CD4-positive, CD25-positive, alpha-beta regulatory T cell (primary cell): ENCODE results near the gene HDAC8. TPM values are rescaled to one million over a fixed set of nuclear protein-coding genes. Genes with fewer than 3 reads are reported as not detected.

ENCODE experiments used
- ATAC-seq, 2 donors: fragments of 150-1000 bp; cut with Tn5 transposase; one replicate each; pipeline ENCODE4 v1.10.0; 2021; ENCODE audit warnings: low read depth in 2 of 2, moderate number of reproducible peaks in 2 of 2, moderate library complexity in 1 of 2
- DNase-seq, 3 donors: peaks; one replicate each; pipeline versions ENCODE4 v3.0.0 to v3.0.0-alpha.2; 2012 to 2022; ENCODE audit warnings: mixed read lengths in 1 of 3
- H3K27ac ChIP-seq: one replicate; pipeline ENCODE4 v1.7.0; 2013; ENCODE audit warnings: mild to moderate bottlenecking, low read length; ENCODE audit not compliant: insufficient read depth, poor library complexity, severe bottlenecking
- H3K27me3 ChIP-seq: one replicate; pipeline ENCODE4 v1.7.0; 2013; ENCODE audit warnings: low read length; ENCODE audit not compliant: control insufficient read depth, insufficient read depth
- H3K36me3 ChIP-seq: one replicate; pipeline ENCODE4 v1.7.0; 2013; ENCODE audit warnings: mild to moderate bottlenecking, low read length, moderate library complexity; ENCODE audit not compliant: control insufficient read depth, insufficient read depth
- H3K4me1 ChIP-seq: 2 replicates; pipeline ENCODE4 v1.7.0; 2013; ENCODE audit warnings: mild to moderate bottlenecking, low read length; ENCODE audit not compliant: insufficient read depth, control insufficient read depth, poor library complexity, severe bottlenecking
- H3K4me3 ChIP-seq: one replicate; pipeline ENCODE4 v1.7.0; 2013; ENCODE audit warnings: low read depth, mild to moderate bottlenecking, low read length, moderate library complexity
- H3K9me3 ChIP-seq, 2 experiments: 1 replicate in 1 of 2; 2 replicates in 1 of 2; pipeline ENCODE4 v1.7.0; 2013; ENCODE audit warnings: low read length in 2 of 2, mild to moderate bottlenecking in 1 of 2, moderate library complexity in 1 of 2; ENCODE audit not compliant: control insufficient read depth in 2 of 2
- H3K27ac Mint-ChIP-seq, 3 donors: one replicate each; pipeline ENCODE4 v1.8.0; 2020 to 2022; ENCODE audit warnings: mild to moderate bottlenecking in 3 of 3, mixed read lengths in 3 of 3, moderate library complexity in 2 of 3
- H3K27me3 Mint-ChIP-seq: one replicate; pipeline ENCODE4 v1.8.0; 2022; ENCODE audit warnings: mild to moderate bottlenecking, mixed read lengths
- H3K36me3 Mint-ChIP-seq: one replicate; pipeline ENCODE4 v1.8.0; 2020; ENCODE audit warnings: mixed read lengths
- H3K4me1 Mint-ChIP-seq, 4 donors: one replicate each; pipeline ENCODE4 v1.8.0; 2020 to 2022; ENCODE audit warnings: mixed read lengths in 4 of 4, mild to moderate bottlenecking in 1 of 4
- H3K4me3 Mint-ChIP-seq, 4 donors: one replicate each; pipeline ENCODE4 v1.8.0; 2020 to 2022; ENCODE audit warnings: mild to moderate bottlenecking in 4 of 4, mixed read lengths in 4 of 4, moderate library complexity in 3 of 4
- H3K9me3 Mint-ChIP-seq, 7 donors: one replicate each; pipeline ENCODE4 v1.8.0; 2020 to 2022; ENCODE audit warnings: mixed read lengths in 7 of 7, mild to moderate bottlenecking in 3 of 7, moderate library complexity in 2 of 7
- polyA plus RNA-seq, 4 donors: library from polyadenylated mRNA; unstranded; fragments of 300-500 nt; fragmentation: Illumina TruSeq; gene quantifications; one replicate each; pipeline ENCODE4 v1.2.3, GENCODE V29; 2021
- total RNA-seq: library from RNA; stranded (reverse); gene quantifications from one replicate; pipeline ENCODE4 v1.2.3, GENCODE V29; 2022

The HDAC8 gene
- total and polyA plus RNA-seq, 5 donors from 2014 or later: 14.0 to 22.4 (median 17.6) TPM

DNA sequence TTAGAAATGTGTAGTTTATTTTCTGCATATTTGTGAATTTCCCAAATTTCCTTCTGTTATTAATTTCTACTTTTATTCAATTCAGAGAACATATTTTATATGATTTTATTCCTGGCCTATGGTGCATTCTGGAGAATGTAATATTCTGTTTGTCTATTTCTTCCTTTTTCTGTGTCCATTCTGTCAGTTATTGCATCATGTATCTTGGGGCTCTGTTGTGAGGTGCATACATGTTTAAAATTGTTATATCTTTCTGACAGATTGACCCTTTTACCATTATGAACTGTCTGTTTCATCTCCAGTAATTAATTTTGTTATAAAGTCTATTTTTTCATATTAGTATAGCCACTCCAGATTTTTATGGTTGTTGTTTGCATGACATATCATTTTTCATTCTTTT, 170.0 kb downstream of the HDAC8 start:
- no peaks in the 10 kb centered on the region for H3K27me3 Mint-ChIP-seq
- DNase-seq (no peak), ATAC-seq (no peak)
- H3K36me3 Mint-ChIP-seq: no peaks in the 10 kb centered on the region
- H3K4me1 Mint-ChIP-seq: peaks cover 0 to 4% (median 0%) of the 10 kb centered on the region in 4 donors
- Histone ChIP-seq H3K4me3 (no peak overlapping the region), H3K27ac (no peak overlapping the region), H3K27me3 (no peaks in the 10 kb centered on the region), H3K4me1 (no peaks in the 10 kb centered on the region), H3K36me3 (no peaks in the 10 kb centered on the region), H3K9me3 (no peaks in the 10 kb centered on the region)
- H3K4me3 Mint-ChIP-seq: no peak overlapping the region
- H3K9me3 Mint-ChIP-seq: peaks cover 0 to 2% (median 0%) of the 10 kb centered on the region in 7 donors
- H3K27ac Mint-ChIP-seq: no peak overlapping the region

GRCh38 chrX:72399816-72400215, 172.8 kb downstream of the HDAC8 start:
- no peaks in the 10 kb centered on the region for H3K27me3 ChIP-seq
- H3K9me3 ChIP-seq: no peaks in the 10 kb centered on the region
- ATAC-seq (no peak), DNase-seq (no peak)
- Mint-ChIP-seq H3K27me3 (no peaks in the 10 kb centered on the region), H3K4me1 (peaks cover 0 to 4% (median 0%) of the 10 kb centered on the region in 4 donors), H3K36me3 (no peaks in the 10 kb centered on the region), H3K4me3 (no peak overlapping the region), H3K27ac (no peak overlapping the region), H3K9me3 (peaks cover 0 to 2% (median 0%) of the 10 kb centered on the region in 7 donors)
- H3K27ac ChIP-seq: no peak overlapping the region
- H3K4me1 ChIP-seq: no peaks in the 10 kb centered on the region
- H3K36me3 ChIP-seq: no peaks in the 10 kb centered on the region
- no peak overlapping the region for H3K4me3 ChIP-seq

DNA sequence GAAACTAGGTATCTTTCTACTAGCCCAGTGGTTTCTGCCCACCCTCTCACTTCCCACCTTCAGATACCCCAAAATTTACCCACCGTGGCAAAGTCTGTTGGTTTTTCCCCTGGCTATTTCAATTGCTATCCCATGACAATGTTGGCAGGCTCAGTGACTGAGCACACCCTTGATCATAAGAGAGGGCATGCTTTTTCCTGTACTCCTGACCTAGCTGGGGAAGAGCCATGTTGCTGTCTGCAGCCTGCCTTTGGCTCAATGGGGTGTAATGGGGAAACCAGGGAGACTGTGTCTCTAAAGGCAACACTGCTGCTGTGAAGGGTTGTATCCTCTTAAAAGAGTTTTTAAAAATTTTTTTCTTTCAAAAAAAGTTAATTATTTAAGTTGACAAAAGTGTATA, 176.5 kb downstream of the HDAC8 start:
- no peaks in the 10 kb centered on the region for H3K27me3 ChIP-seq
- Mint-ChIP-seq H3K27ac (no peak overlapping the region), H3K27me3 (no peaks in the 10 kb centered on the region), H3K9me3 (peaks cover 0 to 3% (median 0%) of the 10 kb centered on the region in 7 donors), H3K4me1 (peaks cover 0 to 4% (median 0%) of the 10 kb centered on the region in 4 donors), H3K36me3 (no peaks in the 10 kb centered on the region), H3K4me3 (no peak overlapping the region)
- H3K36me3 ChIP-seq: no peaks in the 10 kb centered on the region
- ATAC-seq (no peak), DNase-seq (no peak)
- H3K4me1 ChIP-seq: no peaks in the 10 kb centered on the region
- H3K27ac ChIP-seq: no peak overlapping the region
- H3K4me3 ChIP-seq: no peak overlapping the region
- H3K9me3 ChIP-seq: no peaks in the 10 kb centered on the region

DNA sequence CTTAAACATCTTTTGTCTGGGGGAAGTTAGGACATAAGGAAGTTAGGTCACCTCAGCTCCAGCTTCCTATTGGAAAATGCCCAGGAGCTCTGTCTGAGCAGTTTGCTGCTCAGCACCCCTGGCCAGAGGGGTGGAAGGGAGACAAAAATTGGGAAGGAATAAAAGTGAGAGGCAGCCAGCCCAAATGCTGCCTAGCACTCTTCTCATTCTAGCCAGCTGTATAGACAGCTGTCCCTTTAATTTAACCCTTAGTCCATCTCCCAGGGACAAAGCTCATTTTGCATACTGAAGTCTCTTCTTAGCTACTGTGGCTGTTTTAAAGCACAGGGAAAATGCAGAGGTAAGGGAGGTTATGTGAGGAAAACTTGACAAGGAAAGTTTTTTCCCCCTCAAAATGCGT, 177.4 kb downstream of the HDAC8 start:
- no peak overlapping the region for H3K4me3 ChIP-seq
- Mint-ChIP-seq H3K9me3 (peaks cover 0 to 3% (median 0%) of the 10 kb centered on the region in 7 donors), H3K27ac (no peak overlapping the region), H3K4me3 (no peak overlapping the region), H3K36me3 (no peaks in the 10 kb centered on the region), H3K4me1 (peaks cover 0 to 3% (median 0%) of the 10 kb centered on the region in 4 donors), H3K27me3 (no peaks in the 10 kb centered on the region)
- no peaks in the 10 kb centered on the region for H3K36me3 ChIP-seq
- H3K4me1 ChIP-seq: no peaks in the 10 kb centered on the region
- no peak overlapping the region for H3K27ac ChIP-seq
- ATAC-seq: no peak
- H3K9me3 ChIP-seq: no peaks in the 10 kb centered on the region
- no peak for DNase-seq
- no peaks in the 10 kb centered on the region for H3K27me3 ChIP-seq

DNA sequence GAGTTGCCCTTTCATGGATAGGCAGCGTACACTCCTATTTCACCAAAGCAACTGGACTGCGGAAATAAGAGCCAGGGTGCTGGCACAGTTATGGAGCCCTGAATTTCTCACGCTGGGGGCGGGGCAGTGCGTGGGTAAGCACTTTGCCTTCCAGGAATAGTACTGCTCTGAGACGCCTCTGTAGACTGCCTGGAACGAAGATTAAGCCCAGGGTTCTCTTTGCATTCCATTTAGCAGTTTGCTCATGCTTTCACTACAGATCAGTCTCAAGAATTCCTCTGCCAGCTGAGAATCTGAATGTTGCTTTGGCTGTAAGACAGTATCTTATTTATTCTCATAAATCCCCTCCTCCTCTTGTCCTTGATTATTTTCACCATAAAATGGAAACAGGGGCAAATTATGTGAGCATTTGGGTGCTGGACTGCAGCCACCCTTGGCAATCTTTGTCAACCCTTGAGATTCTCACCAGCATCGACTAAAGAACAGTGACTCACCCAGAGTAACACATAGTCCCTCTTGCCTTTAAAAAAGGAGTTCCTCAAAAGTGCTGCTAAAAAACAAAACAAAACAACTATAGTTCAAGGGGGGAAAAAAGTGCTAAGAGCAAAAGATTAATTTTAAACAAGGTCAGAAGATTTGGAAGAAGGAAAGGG, 178.0 kb downstream of the HDAC8 start:
- Histone ChIP-seq H3K27ac (no peak overlapping the region), H3K4me3 (no peak overlapping the region), H3K9me3 (no peaks in the 10 kb centered on the region), H3K27me3 (no peaks in the 10 kb centered on the region), H3K36me3 (no peaks in the 10 kb centered on the region), H3K4me1 (no peaks in the 10 kb centered on the region)
- no peak for DNase-seq
- peaks cover 0 to 3% (median 0%) of the 10 kb centered on the region in 7 donors for H3K9me3 Mint-ChIP-seq
- no peaks in the 10 kb centered on the region for H3K36me3 Mint-ChIP-seq
- no peak for ATAC-seq
- no peak overlapping the region for H3K4me3 Mint-ChIP-seq
- no peak overlapping the region for H3K27ac Mint-ChIP-seq
- H3K27me3 Mint-ChIP-seq: no peaks in the 10 kb centered on the region
- H3K4me1 Mint-ChIP-seq: no peaks in the 10 kb centered on the region

DNA sequence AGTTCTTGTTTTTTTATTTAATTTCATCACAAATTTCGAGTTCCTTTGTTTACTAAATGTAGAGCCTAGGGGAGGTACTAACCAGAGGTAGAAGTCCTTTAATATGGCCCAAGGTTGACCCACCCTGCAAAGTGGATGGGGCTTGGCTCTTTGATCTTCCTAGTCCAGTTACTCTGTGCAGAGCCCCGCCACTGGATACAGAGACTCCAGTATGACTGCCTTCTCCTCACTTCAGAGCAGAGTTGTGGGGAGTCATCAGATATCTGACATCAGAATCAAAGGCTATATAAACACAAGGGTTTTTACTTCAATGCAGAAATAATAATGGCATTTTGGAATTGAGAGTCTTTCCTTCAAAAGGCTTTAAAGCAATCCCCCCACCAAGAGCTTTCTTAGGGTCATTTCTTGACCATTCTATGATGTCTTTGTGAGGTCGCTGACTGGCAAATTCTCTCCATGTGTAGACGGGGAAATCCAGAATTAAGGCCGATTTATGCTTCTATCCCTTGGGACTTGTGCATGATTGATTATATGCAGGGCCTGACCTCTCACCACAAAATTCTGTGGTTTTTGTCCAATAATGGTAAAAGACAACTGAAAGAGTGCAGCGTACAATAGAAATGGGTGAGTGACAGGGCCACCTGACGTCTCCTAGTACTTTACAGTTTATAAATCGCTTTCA, 178.7 kb downstream of the HDAC8 start:
- H3K4me1 ChIP-seq: no peaks in the 10 kb centered on the region
- no peaks in the 10 kb centered on the region for H3K36me3 ChIP-seq
- no peaks in the 10 kb centered on the region for H3K4me1 Mint-ChIP-seq
- H3K4me3 ChIP-seq: no peak overlapping the region
- H3K9me3 ChIP-seq: no peaks in the 10 kb centered on the region
- DNase-seq (no peak), ATAC-seq (no peak)
- H3K27me3 Mint-ChIP-seq: no peaks in the 10 kb centered on the region
- H3K4me3 Mint-ChIP-seq: no peak overlapping the region
- no peaks in the 10 kb centered on the region for H3K36me3 Mint-ChIP-seq
- H3K27ac Mint-ChIP-seq: no peak overlapping the region
- H3K27ac ChIP-seq: no peak overlapping the region
- peaks cover 0 to 3% (median 0%) of the 10 kb centered on the region in 7 donors for H3K9me3 Mint-ChIP-seq
- H3K27me3 ChIP-seq: no peaks in the 10 kb centered on the region

- Mint-ChIP-seq H3K4me1 (no peaks in the 10 kb centered on the region), H3K9me3 (peaks cover 0 to 3% (median 0%) of the 10 kb centered on the region in 7 donors), H3K4me3 (no peak overlapping the region), H3K27me3 (no peaks in the 10 kb centered on the region), H3K27ac (no peak overlapping the region), H3K36me3 (no peaks in the 10 kb centered on the region)
- Histone ChIP-seq H3K36me3 (no peaks in the 10 kb centered on the region), H3K27me3 (no peaks in the 10 kb centered on the region), H3K27ac (no peak overlapping the region), H3K4me3 (no peak overlapping the region), H3K9me3 (no peaks in the 10 kb centered on the region), H3K4me1 (no peaks in the 10 kb centered on the region)
- ATAC-seq (no peak), DNase-seq (no peak)
Observed at GRCh38 chrX:72392816-72393800, 179.5 kb downstream of the HDAC8 start.
